DMS153 treated with DMSO at 0.1 percent for 48 hours (cell line): ENCODE results near the gene SHD.
A peak's percentile ranks its signal among the peaks of the same experiment; 100 is the strongest.

ENCODE experiments used
- DNase-seq: peaks from one replicate; lab custom pipeline; 2025; ENCODE audit not compliant: unreplicated experiment; lab: John Stamatoyannopoulos, UW

The SHD gene

GRCh38 chr19:4297901-4298809 is 19.1 kb downstream of the SHD start:
- no peak for DNase-seq

- no peak for DNase-seq
Measured at GRCh38 chr19:4298810-4299550, 19.9 kb downstream of the SHD start.

- no peak for DNase-seq
Measured at GRCh38 chr19:4300589-4300988, 21.5 kb downstream of the SHD start.

GRCh38 chr19:4301590-4302242 is 22.6 kb downstream of the SHD start:
- no peak for DNase-seq

- no peak for DNase-seq
Measured at GRCh38 chr19:4302243-4302640, 23.2 kb downstream of the SHD start, which contains the start of gene TMIGD2. TSS of gene TMIGD2 (minus strand) at chr19:4302389. CDS start at chr19:4302385, 4 bp downstream.

GRCh38 chr19:4303819-4304537 is 24.9 kb downstream of the SHD start:
- no peak for DNase-seq

GRCh38 chr19:4304538-4305256 is 25.6 kb downstream of the SHD start, which contains the start of gene FSD1:
TSS of gene FSD1 (plus strand) at chr19:4304598. CDS start at chr19:4304747, 149 bp downstream.
- peak; percentile 18 for DNase-seq

GRCh38 chr19:4305257-4305612 is 26.2 kb downstream of the SHD start:
- no peak for DNase-seq

- DNase-seq, result no peak
Measured at GRCh38 chr19:4305659-4306058, 26.6 kb downstream of the SHD start.

- DNase-seq, result no peak
Measured at GRCh38 chr19:4310247-4311121, 31.4 kb downstream of the SHD start.

- DNase-seq, result no peak
Measured at GRCh38 chr19:4313847-4314490, 34.9 kb downstream of the SHD start.

GRCh38 chr19:4316956-4317355 is 37.9 kb downstream of the SHD start:
- no peak for DNase-seq

- no peak for DNase-seq
Measured at GRCh38 chr19:4318460-4318859, 39.4 kb downstream of the SHD start.

GRCh38 chr19:4319067-4319718 is 40.1 kb downstream of the SHD start:
- DNase-seq, result no peak

- DNase-seq, result no peak
Measured at GRCh38 chr19:4320419-4320818, 41.4 kb downstream of the SHD start.

- DNase-seq, result no peak
Measured at GRCh38 chr19:4322942-4323665, 44.0 kb downstream of the SHD start.

- no peak for DNase-seq
Measured at GRCh38 chr19:4323692-4324091, 44.6 kb downstream of the SHD start.

- no peak for DNase-seq
Measured at GRCh38 chr19:4324228-4324627, 45.2 kb downstream of the SHD start.
